Lung (tissue), 12 donors: ENCODE data around the gene ZBTB49. TPM values are rescaled to one million over a fixed set of nuclear protein-coding genes. Genes with fewer than 3 reads are reported as not detected.
"Not testable (repeated sequence)": the region's sequence is repeated elsewhere in the genome, so short reads cannot be mapped to it uniquely, and the experiment has no call there.

Experiments
- ATAC-seq: fragments of 200-7000 bp; cut with Tn5 transposase; one replicate; pipeline ENCODE4 v1.9.1; 2020; ENCODE audit warnings: moderate number of reproducible peaks; ENCODE audit not compliant: insufficient read depth, low FRiP score
- DNase-seq, 3 donors: peaks; one replicate each; pipeline ENCODE4 v3.0.0-alpha.2; 2013 to 2017
- H3K27ac ChIP-seq, 2 donors: one replicate each; pipeline ENCODE4 v1.5.1; 2013; ENCODE audit warnings: mild to moderate bottlenecking in 2 of 2, moderate library complexity in 2 of 2, control low read depth in 1 of 2, inconsistent platforms in 1 of 2, low read depth in 1 of 2, low read length in 1 of 2
- H3K27me3 ChIP-seq, 3 donors: one replicate each; pipeline ENCODE4 v1.5.1; 2013; ENCODE audit warnings: low read length in 2 of 3; ENCODE audit not compliant: control insufficient read depth in 3 of 3, insufficient read depth in 3 of 3
- H3K36me3 ChIP-seq, 4 donors: one replicate each; pipeline ENCODE4 v1.5.1; 2013; ENCODE audit warnings: low read length in 4 of 4, mild to moderate bottlenecking in 1 of 4, moderate library complexity in 1 of 4; ENCODE audit not compliant: control insufficient read depth in 4 of 4, insufficient read depth in 4 of 4
- H3K4me1 ChIP-seq, 5 donors: one replicate each; pipeline ENCODE4 v1.5.1; 2013; ENCODE audit warnings: low read length in 5 of 5, mild to moderate bottlenecking in 2 of 5, moderate library complexity in 1 of 5; ENCODE audit not compliant: control insufficient read depth in 5 of 5, insufficient read depth in 5 of 5
- H3K4me3 ChIP-seq: one replicate; pipeline ENCODE4 v1.5.1; 2013; ENCODE audit warnings: mild to moderate bottlenecking, control low read depth, moderate library complexity
- H3K9ac ChIP-seq, 2 donors: one replicate each; pipeline ENCODE4 v1.5.1; 2013; ENCODE audit warnings: low read length in 2 of 2, control low read depth in 1 of 2; ENCODE audit not compliant: insufficient read depth in 1 of 2
- H3K9me3 ChIP-seq, 4 donors: one replicate each; pipeline ENCODE4 v1.5.1; 2013; ENCODE audit warnings: low read length in 3 of 4, mild to moderate bottlenecking in 1 of 4, moderate library complexity in 1 of 4; ENCODE audit not compliant: control insufficient read depth in 4 of 4, insufficient read depth in 3 of 4
- CTCF ChIP-seq: IDR thresholded peaks from 2 replicates; pipeline ENCODE4 v1.5.1; 2012; ENCODE audit warnings: mild to moderate bottlenecking; ENCODE audit errors: control extremely low read depth, extremely low read depth
- WGBS, 2 donors: extraction: QIAGEN DNeasy Blood & Tissue Kit; methylation state at CpG; one replicate each; pipeline ENCODE4 v1.1.7; 2013; 5-methylcytosine and 5-hydroxymethylcytosine counted together
- polyA plus RNA-seq, 2 donors: library from polyadenylated mRNA; stranded (reverse); fragments of 200-250 nt; gene quantifications; one replicate each; pipeline ENCODE4 v1.2.1, GENCODE V29; 2013
- total RNA-seq, 2 donors: library from RNA; depleted of rRNA in 1 of 2; stranded (reverse); fragments of >200 nt in 1 of 2; gene quantifications; one replicate each; pipeline ENCODE4 v1.2.1, GENCODE V29; 2014 to 2021
- donor health status: control.
- donor health status: control.
- donor health status: Bipolar disorder and iron deficiency.
- donor health status: healthy.
- donor health status: DM: yes; HTN: yes; CAD: no.

Gene ZBTB49
- total and polyA plus RNA-seq, 4 donors, result 1.8 to 9.0 (median 4.1) TPM

- 81 to 89% methylated on average over 11 of the region's 11 CpGs for WGBS, 2 donors
- H3K27ac ChIP-seq, result no peak overlapping the region
- no peak for TF ChIP-seq CTCF
- H3K4me3 ChIP-seq, result no peak overlapping the region
- DNase-seq (no peak), ATAC-seq (no peak)
- peaks cover 0 to 3% (median under 1%) of the 10 kb centered on the region in 5 donors for H3K4me1 ChIP-seq
- H3K9me3 ChIP-seq, result no peaks in the 10 kb centered on the region
- H3K36me3 ChIP-seq, result no peaks in the 10 kb centered on the region
- no peak overlapping the region for H3K9ac ChIP-seq
- peaks cover 0 to 3% (median 0%) of the 10 kb centered on the region in 3 donors for H3K27me3 ChIP-seq
Observed at GRCh38 chr4:4254199-4254598, 35.9 kb upstream of the ZBTB49 start.

- Histone ChIP-seq H3K36me3 (no peaks in the 10 kb centered on the region), H3K9ac (no peak overlapping the region)
- 72 to 85% methylated on average over 6 of the region's 6 CpGs for WGBS, 2 donors
Observed at GRCh38 chr4:4254666-4255065, 35.4 kb upstream of the ZBTB49 start.

GRCh38 chr4:4256799-4257198 is 33.3 kb upstream of the ZBTB49 start:
- DNase-seq (no peak), ATAC-seq (no peak)
- TF ChIP-seq CTCF, result no peak
- no peak overlapping the region for H3K27ac ChIP-seq
- no peak overlapping the region for H3K9ac ChIP-seq
- no peak overlapping the region for H3K4me3 ChIP-seq
- H3K9me3 ChIP-seq, result no peaks in the 10 kb centered on the region
- H3K27me3 ChIP-seq, result peaks cover 0 to 3% (median 0%) of the 10 kb centered on the region in 3 donors
- 65 to 69% methylated on average over 10 of the region's 10 CpGs for WGBS, 2 donors
- no peaks in the 10 kb centered on the region for H3K4me1 ChIP-seq
- H3K36me3 ChIP-seq, result no peaks in the 10 kb centered on the region

More at GRCh38 chr4:4254666-4255065, 35.4 kb upstream of the ZBTB49 start:
- Histone ChIP-seq H3K27me3 (peaks cover 0 to 3% (median 0%) of the 10 kb centered on the region in 3 donors), H3K9me3 (no peaks in the 10 kb centered on the region), H3K27ac (no peak overlapping the region), H3K4me1 (no peaks in the 10 kb centered on the region), H3K4me3 (no peak overlapping the region)
- DNase-seq (peak in 1 of 3 donors; percentile 6), ATAC-seq (no peak)
- TF ChIP-seq CTCF, result no peak

GRCh38 chr4:4257705-4258104 is 32.3 kb upstream of the ZBTB49 start:
- not testable (repeated sequence) for H3K9ac ChIP-seq, H3K36me3 ChIP-seq, H3K4me1 ChIP-seq, H3K9me3 ChIP-seq, DNase-seq, H3K27me3 ChIP-seq, ATAC-seq, H3K27ac ChIP-seq, H3K4me3 ChIP-seq
- WGBS, 2 donors, result 87 to 93% methylated on average over 3 of the region's 3 CpGs
